Muscle layer of colon (tissue), 2 donors: Measurements from ENCODE around the gene GBE1.
"Not testable (repeated sequence)": the region's sequence is repeated elsewhere in the genome, so short reads cannot be mapped to it uniquely, and the experiment has no call there.

Source experiments
- H3K27ac ChIP-seq: one replicate; pipeline ENCODE4 v1.7.0; 2013; ENCODE audit warnings: low read depth, mild to moderate bottlenecking, low read length, moderate library complexity
- H3K27me3 ChIP-seq, 2 donors: one replicate each; pipeline ENCODE4 v1.7.0; 2013; ENCODE audit warnings: low read length in 2 of 2, mild to moderate bottlenecking in 2 of 2; ENCODE audit not compliant: insufficient read depth in 2 of 2, control insufficient read depth in 1 of 2
- H3K36me3 ChIP-seq: one replicate; pipeline ENCODE4 v1.7.0; 2013; ENCODE audit warnings: mild to moderate bottlenecking, low read length; ENCODE audit not compliant: insufficient read depth
- H3K4me1 ChIP-seq: one replicate; pipeline ENCODE4 v1.7.0; 2013; ENCODE audit warnings: mild to moderate bottlenecking, low read length; ENCODE audit not compliant: insufficient read depth
- H3K4me3 ChIP-seq, 2 donors: one replicate each; pipeline ENCODE4 v1.7.0; 2013; ENCODE audit warnings: low read length in 2 of 2, low read depth in 1 of 2, mild to moderate bottlenecking in 1 of 2, moderate library complexity in 1 of 2
- H3K9ac ChIP-seq: one replicate; pipeline ENCODE4 v1.7.0; 2013; ENCODE audit warnings: low read length
- H3K9me3 ChIP-seq: one replicate; pipeline ENCODE4 v1.7.0; 2013; ENCODE audit warnings: mild to moderate bottlenecking, low read length
- donor health status: abdominal sarcoma.
- donor health status: Adenocarcinoma of cecum.

Gene GBE1

GRCh38 chr3:81769299-81769698, 7.9 kb upstream of the GBE1 start:
- H3K9ac ChIP-seq: no peak overlapping the region
- no peaks in the 10 kb centered on the region for H3K4me1 ChIP-seq
- no peak overlapping the region for H3K27ac ChIP-seq
- no peaks in the 10 kb centered on the region for H3K27me3 ChIP-seq
- H3K4me3 ChIP-seq: no peak overlapping the region
- no peaks in the 10 kb centered on the region for H3K36me3 ChIP-seq
- no peaks in the 10 kb centered on the region for H3K9me3 ChIP-seq

- not testable (repeated sequence) for H3K27me3 ChIP-seq, H3K36me3 ChIP-seq, H3K9ac ChIP-seq, H3K4me3 ChIP-seq, H3K27ac ChIP-seq, H3K9me3 ChIP-seq, H3K4me1 ChIP-seq
Measured at GRCh38 chr3:81767250-81767859, 5.9 kb upstream of the GBE1 start.

GRCh38 chr3:81765400-81765799, 4.0 kb upstream of the GBE1 start:
- Histone ChIP-seq H3K9me3 (no peaks in the 10 kb centered on the region), H3K9ac (no peak overlapping the region), H3K4me3 (no peak overlapping the region), H3K4me1 (peaks cover 8% of the 10 kb centered on the region), H3K27me3 (no peaks in the 10 kb centered on the region), H3K36me3 (no peaks in the 10 kb centered on the region), H3K27ac (no peak overlapping the region)

GRCh38 chr3:81764665-81765064, 3.2 kb upstream of the GBE1 start:
- Histone ChIP-seq H3K36me3 (no peaks in the 10 kb centered on the region), H3K4me1 (peaks cover 15% of the 10 kb centered on the region), H3K4me3 (no peak overlapping the region), H3K9ac (no peak overlapping the region), H3K9me3 (no peaks in the 10 kb centered on the region), H3K27ac (no peak overlapping the region), H3K27me3 (no peaks in the 10 kb centered on the region)

GRCh38 chr3:81764002-81764401, 2.6 kb upstream of the GBE1 start:
- H3K4me1 ChIP-seq: peaks cover 15% of the 10 kb centered on the region
- H3K9ac ChIP-seq: no peak overlapping the region
- no peaks in the 10 kb centered on the region for H3K9me3 ChIP-seq
- H3K36me3 ChIP-seq: no peaks in the 10 kb centered on the region
- H3K27ac ChIP-seq: no peak overlapping the region
- H3K27me3 ChIP-seq: no peaks in the 10 kb centered on the region
- no peak overlapping the region for H3K4me3 ChIP-seq

GRCh38 chr3:81763001-81763400, 1.6 kb upstream of the GBE1 start:
- H3K9me3 ChIP-seq: no peaks in the 10 kb centered on the region
- H3K27me3 ChIP-seq: no peaks in the 10 kb centered on the region
- H3K27ac ChIP-seq: no peak overlapping the region
- H3K4me3 ChIP-seq: no peak overlapping the region
- peaks cover 15% of the 10 kb centered on the region for H3K4me1 ChIP-seq
- no peaks in the 10 kb centered on the region for H3K36me3 ChIP-seq
- H3K9ac ChIP-seq: no peak overlapping the region

- H3K27me3 ChIP-seq: no peaks in the 10 kb centered on the region
- H3K27ac ChIP-seq: peak overlapping the region; percentile 96
- H3K9me3 ChIP-seq: no peaks in the 10 kb centered on the region
- no peaks in the 10 kb centered on the region for H3K36me3 ChIP-seq
- peak overlapping the region; percentile 58 to 60 for H3K4me3 ChIP-seq
- peak overlapping the region; percentile 79 for H3K9ac ChIP-seq
- peaks cover 15% of the 10 kb centered on the region for H3K4me1 ChIP-seq
Measured at GRCh38 chr3:81761904-81762580, 597 bp upstream of the GBE1 start.

GRCh38 chr3:81760215-81760614, 1.2 kb downstream of the GBE1 start:
- H3K27ac ChIP-seq: peak overlapping the region; percentile 96
- H3K4me3 ChIP-seq: peak overlapping the region in 1 of 2 donors; percentile 58
- peaks cover 15% of the 10 kb centered on the region for H3K4me1 ChIP-seq
- peak overlapping the region; percentile 79 for H3K9ac ChIP-seq
- H3K9me3 ChIP-seq: no peaks in the 10 kb centered on the region
- no peaks in the 10 kb centered on the region for H3K36me3 ChIP-seq
- H3K27me3 ChIP-seq: no peaks in the 10 kb centered on the region

GRCh38 chr3:81758771-81759170, 2.7 kb downstream of the GBE1 start:
- H3K9me3 ChIP-seq, H3K4me3 ChIP-seq, H3K27me3 ChIP-seq, H3K9ac ChIP-seq, H3K36me3 ChIP-seq, H3K27ac ChIP-seq: not testable (repeated sequence)
- H3K4me1 ChIP-seq: peaks cover 15% of the 10 kb centered on the region

- Histone ChIP-seq H3K9me3 (no peaks in the 10 kb centered on the region), H3K4me1 (peaks cover 15% of the 10 kb centered on the region), H3K27ac (no peak overlapping the region)
Measured at GRCh38 chr3:81758275-81758674, 3.2 kb downstream of the GBE1 start.

GRCh38 chr3:81753416-81754027, 7.9 kb downstream of the GBE1 start:
- Histone ChIP-seq H3K4me3 (no peak overlapping the region), H3K4me1 (no peaks in the 10 kb centered on the region), H3K27me3 (no peaks in the 10 kb centered on the region), H3K9ac (no peak overlapping the region), H3K27ac (no peak overlapping the region), H3K9me3 (no peaks in the 10 kb centered on the region), H3K36me3 (no peaks in the 10 kb centered on the region)

More at GRCh38 chr3:81758275-81758674, 3.2 kb downstream of the GBE1 start:
- Histone ChIP-seq H3K27me3 (no peaks in the 10 kb centered on the region), H3K4me3 (no peak overlapping the region), H3K36me3 (no peaks in the 10 kb centered on the region), H3K9ac (no peak overlapping the region)

GRCh38 chr3:81752604-81753003, 8.8 kb downstream of the GBE1 start:
- H3K36me3 ChIP-seq: no peaks in the 10 kb centered on the region
- no peaks in the 10 kb centered on the region for H3K27me3 ChIP-seq
- no peak overlapping the region for H3K4me3 ChIP-seq
- no peaks in the 10 kb centered on the region for H3K9me3 ChIP-seq
- no peaks in the 10 kb centered on the region for H3K4me1 ChIP-seq
- no peak overlapping the region for H3K9ac ChIP-seq
- H3K27ac ChIP-seq: no peak overlapping the region
